GM12892 (cell line): ENCODE data around the gene XPA.

Experiments used
- POLR2A ChIP-seq: IDR thresholded peaks from 2 replicates; pipeline ENCODE4 v1.6.1; 2011; ENCODE audit warnings: low read depth, low read length, control low read depth
- TAF1 ChIP-seq: IDR thresholded peaks from 2 replicates; pipeline ENCODE4 v1.6.1; 2011; ENCODE audit warnings: low read depth, mild to moderate bottlenecking, control low read depth, low read length, borderline replicate concordance

DNA sequence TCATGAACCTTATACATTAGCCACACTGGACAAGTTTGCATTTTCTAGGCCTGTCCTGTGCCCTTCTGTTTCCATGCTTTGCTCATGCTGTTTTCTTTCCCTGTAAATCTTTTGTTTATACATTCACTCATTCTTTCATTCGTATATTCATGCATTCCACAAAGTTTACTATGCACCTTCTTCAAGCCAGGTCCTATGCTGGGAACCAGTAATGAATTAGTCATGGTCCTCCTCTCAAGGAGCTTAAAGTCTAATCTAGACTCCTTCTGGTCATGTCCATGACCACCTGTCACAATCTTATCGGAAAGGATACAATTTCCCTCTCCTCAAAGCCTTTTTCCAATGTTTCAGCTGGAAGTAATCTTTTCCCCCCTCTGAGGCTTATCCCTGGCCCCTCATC, 9.1 kb upstream of the XPA start:
- no peak for TF ChIP-seq POLR2A
- no peak for TF ChIP-seq TAF1
